Left ventricle myocardium inferior (tissue), 1 donor: ENCODE measurements around the gene SLC35F4. TPM values are rescaled to one million over a fixed set of nuclear protein-coding genes. Genes with fewer than 3 reads are reported as not detected.
"Not testable (repeated sequence)": the region's sequence is repeated elsewhere in the genome, so short reads cannot be mapped to it uniquely, and the experiment has no call there.

Source experiments
- DNase-seq: peaks from one replicate; pipeline ENCODE4 v3.0.0-alpha.2; 2020
- H3K27ac ChIP-seq: fragments of 200-600 bp; replicated peaks from 2 replicates; pipeline ENCODE4 v1.8.0; 2021
- H3K27me3 ChIP-seq: fragments of 200-600 bp; 2 replicates; pipeline ENCODE4 v1.8.0; 2021; ENCODE audit warnings: low read depth
- H3K36me3 ChIP-seq: fragments of 200-600 bp; 2 replicates; pipeline ENCODE4 v1.8.0; 2021
- H3K4me1 ChIP-seq: fragments of 200-600 bp; 2 replicates; pipeline ENCODE4 v1.8.0; 2021
- H3K4me3 ChIP-seq: fragments of 200-600 bp; 2 replicates; pipeline ENCODE4 v1.8.0; 2021; ENCODE audit warnings: mild to moderate bottlenecking, moderate library complexity
- H3K9me3 ChIP-seq: fragments of 200-600 bp; replicated peaks from 2 replicates; pipeline ENCODE4 v1.8.0; 2021
- intact Hi-C: fragments of 100-400 bp; cut with micrococcal nuclease; formaldehyde crosslinking; loops from one replicate; pipeline ENCODE4 v1.11.0; 2022
- total RNA-seq: library from RNA; stranded (reverse); fragmentation: NEBNext Ultra II Directional; extraction: Animal tissue kit (Norgen Biotek cat#: 25700); gene quantifications from one replicate; pipeline ENCODE4 v1.2.1, GENCODE V29; 2021
- TF ChIP-seq, protein P1 (sequence below): fragments of 200-600 bp; IDR thresholded peaks from 2 replicates; pipeline ENCODE4 v1.8.0; 2021; ENCODE audit warnings: antibody characterized with exemption, mild to moderate bottlenecking, borderline replicate concordance
- donor health status: DM: no; HTN: yes; CAD: no; lungs with severe emphysema.

SLC35F4 gene
- total RNA-seq, 1 donor from 2014 or later, result not detected

DNA sequence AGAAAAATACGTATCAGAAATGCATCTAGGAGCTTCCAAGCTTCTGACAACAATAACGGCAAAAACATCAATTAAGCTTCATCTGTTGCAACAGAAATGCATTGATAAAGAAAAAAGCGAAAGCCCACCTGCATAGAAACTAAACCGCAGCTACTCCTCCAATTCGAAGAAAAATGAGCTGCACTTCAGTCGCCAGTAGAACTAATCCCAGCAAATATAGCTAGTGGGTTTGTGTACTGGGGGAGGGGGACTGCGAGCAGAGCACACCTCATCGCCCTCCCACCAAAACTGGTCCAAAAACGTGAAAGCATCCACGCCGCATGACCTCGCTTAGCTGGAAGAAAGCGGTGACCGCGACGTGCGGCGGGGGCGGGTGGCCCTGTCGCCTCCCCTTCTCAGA is 1.2 kb downstream of the SLC35F4 start:
- intact Hi-C loops, result no loop called here
- H3K9me3 ChIP-seq, result no peaks in the 10 kb centered on the region
- peaks cover 11% of the 10 kb centered on the region for H3K4me1 ChIP-seq
- peaks cover 87% of the 10 kb centered on the region for H3K27me3 ChIP-seq
- TF ChIP-seq, protein P1, sequence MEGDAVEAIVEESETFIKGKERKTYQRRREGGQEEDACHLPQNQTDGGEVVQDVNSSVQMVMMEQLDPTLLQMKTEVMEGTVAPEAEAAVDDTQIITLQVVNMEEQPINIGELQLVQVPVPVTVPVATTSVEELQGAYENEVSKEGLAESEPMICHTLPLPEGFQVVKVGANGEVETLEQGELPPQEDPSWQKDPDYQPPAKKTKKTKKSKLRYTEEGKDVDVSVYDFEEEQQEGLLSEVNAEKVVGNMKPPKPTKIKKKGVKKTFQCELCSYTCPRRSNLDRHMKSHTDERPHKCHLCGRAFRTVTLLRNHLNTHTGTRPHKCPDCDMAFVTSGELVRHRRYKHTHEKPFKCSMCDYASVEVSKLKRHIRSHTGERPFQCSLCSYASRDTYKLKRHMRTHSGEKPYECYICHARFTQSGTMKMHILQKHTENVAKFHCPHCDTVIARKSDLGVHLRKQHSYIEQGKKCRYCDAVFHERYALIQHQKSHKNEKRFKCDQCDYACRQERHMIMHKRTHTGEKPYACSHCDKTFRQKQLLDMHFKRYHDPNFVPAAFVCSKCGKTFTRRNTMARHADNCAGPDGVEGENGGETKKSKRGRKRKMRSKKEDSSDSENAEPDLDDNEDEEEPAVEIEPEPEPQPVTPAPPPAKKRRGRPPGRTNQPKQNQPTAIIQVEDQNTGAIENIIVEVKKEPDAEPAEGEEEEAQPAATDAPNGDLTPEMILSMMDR, result no peak
- H3K36me3 ChIP-seq, result no peaks in the 10 kb centered on the region
- no peak overlapping the region for H3K4me3 ChIP-seq
- H3K27ac ChIP-seq, result no peak overlapping the region
- DNase-seq, result no peak

GRCh38 chr14:57863471-57863870 is 2.4 kb downstream of the SLC35F4 start:
- H3K27me3 ChIP-seq, result peaks cover 76% of the 10 kb centered on the region
- TF ChIP-seq, protein P1, result no peak
- H3K4me3 ChIP-seq, result no peak overlapping the region
- no peaks in the 10 kb centered on the region for H3K9me3 ChIP-seq
- H3K27ac ChIP-seq, result no peak overlapping the region
- DNase-seq, result no peak
- peaks cover 11% of the 10 kb centered on the region for H3K4me1 ChIP-seq
- intact Hi-C loops, result no loop called here
- H3K36me3 ChIP-seq, result no peaks in the 10 kb centered on the region

- peaks cover 11% of the 10 kb centered on the region for H3K27me3 ChIP-seq
- H3K36me3 ChIP-seq, H3K9me3 ChIP-seq, H3K4me3 ChIP-seq, DNase-seq, intact Hi-C loops, H3K4me1 ChIP-seq, H3K27ac ChIP-seq: not testable (repeated sequence)
These were observed 10.2 kb downstream of the SLC35F4 start for GRCh38 chr14:57855666-57856065.

DNA sequence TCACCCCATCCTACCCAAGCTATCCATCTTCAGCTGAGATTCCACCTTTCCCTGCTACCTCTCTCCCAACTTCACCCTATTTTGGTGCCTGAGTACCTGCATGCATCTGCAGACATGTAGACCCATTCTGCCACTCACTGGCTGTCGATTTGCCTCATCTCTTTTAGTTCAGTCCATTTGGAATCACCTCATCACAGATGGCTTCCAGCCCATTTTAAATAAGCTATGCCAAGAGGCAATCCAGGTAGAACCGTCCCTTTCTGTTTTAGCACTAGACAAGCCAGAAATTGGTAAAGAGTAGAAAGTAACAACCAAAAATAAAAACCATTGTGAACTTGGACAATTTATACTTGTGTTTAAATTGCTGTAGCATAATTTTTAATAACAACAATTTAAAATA is 11.3 kb downstream of the SLC35F4 start:
- no peak overlapping the region for H3K4me3 ChIP-seq
- intact Hi-C loops, result no loop called here
- H3K9me3 ChIP-seq, result peaks cover 8% of the 10 kb centered on the region
- H3K27ac ChIP-seq, result no peak overlapping the region
- no peak for DNase-seq
- H3K27me3 ChIP-seq, result peaks cover 11% of the 10 kb centered on the region
- H3K4me1 ChIP-seq, result no peaks in the 10 kb centered on the region
- TF ChIP-seq, protein P1, result no peak
- no peaks in the 10 kb centered on the region for H3K36me3 ChIP-seq

- Histone ChIP-seq H3K4me3 (no peak overlapping the region), H3K36me3 (no peaks in the 10 kb centered on the region), H3K4me1 (no peaks in the 10 kb centered on the region), H3K27me3 (peaks cover 11% of the 10 kb centered on the region), H3K9me3 (peaks cover 8% of the 10 kb centered on the region), H3K27ac (no peak overlapping the region)
- no peak for DNase-seq
- TF ChIP-seq, protein P1, result no peak
- intact Hi-C loops, result no loop called here
These were observed 14.5 kb downstream of the SLC35F4 start for GRCh38 chr14:57851354-57851753.

DNA sequence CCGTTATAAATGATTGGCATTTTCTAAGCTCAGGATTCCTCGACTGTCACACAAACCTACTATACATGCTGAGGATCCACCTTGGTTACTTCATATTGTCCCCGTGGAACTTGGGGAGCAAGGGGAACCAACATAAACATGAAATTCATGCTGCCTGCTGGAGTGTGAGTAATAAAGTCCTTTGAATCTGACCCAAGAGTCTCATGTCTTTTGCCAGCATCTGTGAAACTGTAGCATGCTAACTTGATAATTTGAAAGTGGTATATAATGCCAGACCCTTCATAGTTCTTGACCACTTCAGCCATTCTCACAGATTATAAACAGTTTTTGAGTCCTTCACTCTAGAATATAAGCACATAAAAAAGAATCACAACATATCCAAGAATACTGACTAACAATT is 17.1 kb downstream of the SLC35F4 start:
- no peaks in the 10 kb centered on the region for H3K9me3 ChIP-seq
- no peak overlapping the region for H3K27ac ChIP-seq
- TF ChIP-seq, protein P1, result no peak
- no peaks in the 10 kb centered on the region for H3K4me1 ChIP-seq
- no peaks in the 10 kb centered on the region for H3K27me3 ChIP-seq
- H3K4me3 ChIP-seq, result no peak overlapping the region
- no peak for DNase-seq
- no peaks in the 10 kb centered on the region for H3K36me3 ChIP-seq
- intact Hi-C loops, result no loop called here
